ENCODE measurements around the gene TAS1R2.

TAS1R2 gene

GRCh38 chr1:18859560-18859959, at the start of gene TAS1R2:
TAS1R2 (minus strand) TSS chr1:18859660; CDS start chr1:18859660, 0 bp downstream.
- H3K9me3 ChIP-seq (replicated peaks in 1 of 11): no peaks in the 10 kb centered on the region
- no peak within 1 kb of the TSS for H3K9ac ChIP-seq
- no peak for TF ChIP-seq Cebpa-rat (IDR thresholded peaks at IDR 0.05)
- H3K4me2 ChIP-seq: no peak within 1 kb of the TSS
- H4K20me1 ChIP-seq: no peaks in the 10 kb centered on the region; a peak in 1 of 22 replicates
- H3K27ac ChIP-seq: no peak within 1 kb of the TSS
- no peak within 1 kb of the TSS for H3K4me3 ChIP-seq
- H3K36me3 ChIP-seq: no peaks in the 10 kb centered on the region
- H3K4me1 ChIP-seq: peaks cover 0 to 23% (median 11%) of the 10 kb centered on the region in 10 experiments; a peak in 11 of 20 replicates
- no peaks in the 10 kb centered on the region; a peak in 2 of 22 replicates for H3K27me3 ChIP-seq

DNA sequence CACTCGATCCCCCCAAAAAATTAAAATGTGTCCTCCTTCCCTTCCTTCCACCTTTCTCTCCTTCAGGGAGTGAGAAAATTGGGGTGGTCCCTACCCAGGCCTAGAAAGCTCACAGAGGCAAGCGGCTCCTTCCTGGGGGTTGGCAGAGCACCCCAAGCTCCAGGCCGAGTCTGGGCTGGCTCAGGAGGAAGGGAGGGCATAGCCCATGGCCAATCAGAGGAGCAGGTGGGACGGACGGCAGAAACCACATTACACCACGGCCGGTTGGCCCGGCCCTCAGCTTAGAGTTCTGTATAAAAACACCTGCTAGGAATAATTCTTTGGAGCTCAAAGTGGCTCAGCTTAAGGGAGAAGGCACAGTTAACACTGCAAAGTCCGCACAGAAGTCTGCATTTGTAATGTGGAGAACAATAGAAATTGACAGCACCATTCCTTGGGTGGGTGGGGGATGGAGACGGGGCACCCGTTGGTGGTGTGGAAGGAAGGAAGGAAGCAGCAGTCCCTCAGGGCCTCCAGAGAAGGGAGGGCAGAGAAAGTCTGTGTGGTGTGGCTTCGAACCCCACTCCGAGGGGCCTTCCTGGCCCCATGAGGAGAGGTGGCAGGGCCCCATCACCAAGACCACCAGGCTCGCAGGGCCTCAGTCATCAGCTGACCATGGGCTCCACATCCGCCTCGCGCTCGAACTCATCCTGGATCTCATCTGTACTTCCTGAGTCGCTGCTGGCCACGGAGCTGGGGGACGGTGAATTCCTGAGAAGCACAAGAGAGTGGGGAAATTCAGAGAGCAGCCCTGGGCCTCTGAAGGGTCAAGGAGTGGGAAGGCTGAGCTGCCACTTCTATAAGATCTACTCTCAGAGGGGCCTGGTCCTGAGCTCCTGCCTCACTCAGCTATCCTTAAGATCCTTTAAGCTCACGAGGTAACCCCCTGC, 48.7 kb upstream of the TAS1R2 start:
- Histone ChIP-seq H3K36me3 (peaks cover 19 to 34% (median 30%) of the 10 kb centered on the region in 11 experiments), H3K9ac (peak overlapping the region; percentile 55 to 84 (median 73); a peak in 21 of 22 replicates), H3K4me1 (peaks cover 52 to 91% (median 85%) of the 10 kb centered on the region in 10 experiments), H3K27me3 (no peaks in the 10 kb centered on the region), H3K9me3 (replicated peaks in 1 of 11) (peaks cover 9 to 18% (median 13%) of the 10 kb centered on the region in 11 experiments; a peak in 19 of 22 replicates), H4K20me1 (peaks cover 0 to 12% (median 0%) of the 10 kb centered on the region in 11 experiments; a peak in 2 of 22 replicates), H3K27ac (peak overlapping the region; percentile 60 to 92 (median 82); a peak in 21 of 22 replicates), H3K4me3 (peak overlapping the region; percentile 9 to 60 (median 48); a peak in 18 of 20 replicates), H3K4me2 (peak overlapping the region; percentile 88 to 95 (median 93))
- TF ChIP-seq Cebpa-rat (IDR thresholded peaks at IDR 0.05): no peak

DNA sequence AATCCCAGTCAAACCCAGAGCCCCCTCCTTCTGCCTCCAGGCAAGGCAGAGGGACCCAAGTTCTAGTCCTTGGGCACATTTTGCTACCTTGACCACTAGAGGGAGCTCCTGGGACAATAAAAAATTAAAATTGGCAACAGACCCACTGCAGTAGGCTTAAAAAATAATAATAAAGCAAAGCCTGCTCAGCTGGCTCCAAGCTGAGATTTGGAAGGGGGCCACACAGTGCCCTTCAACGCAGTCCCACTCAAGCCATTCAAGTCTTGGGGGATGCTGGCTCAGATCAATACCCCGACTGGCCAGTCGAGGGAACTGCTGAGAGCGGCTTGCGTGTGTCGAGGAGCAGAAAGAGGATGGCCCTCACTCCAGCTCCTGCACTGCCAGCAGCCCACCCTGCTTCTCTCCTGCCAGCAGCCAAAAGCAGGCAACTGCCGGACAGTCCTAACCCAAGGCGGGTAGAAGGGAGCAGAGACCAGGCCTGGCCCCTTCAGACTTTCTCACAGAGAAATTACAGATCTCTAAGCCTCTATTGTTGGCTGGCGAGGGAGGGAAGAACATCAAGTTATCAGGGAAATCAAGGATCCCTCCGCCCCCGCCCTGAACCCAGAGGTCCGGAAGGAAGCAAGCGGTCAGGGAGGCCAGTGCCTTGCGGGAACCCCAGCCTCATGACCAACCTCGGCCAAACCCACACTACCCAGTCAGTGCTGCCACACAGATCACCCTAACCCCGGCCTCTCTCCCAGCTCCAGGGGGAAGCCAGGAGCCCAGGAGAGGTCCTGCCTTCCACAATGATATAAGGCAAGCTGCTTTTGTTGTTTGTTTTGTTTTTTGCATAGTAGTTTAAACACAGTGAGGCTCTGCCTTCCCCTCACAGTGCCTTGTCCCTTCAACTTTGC, 47.8 kb upstream of the TAS1R2 start:
- H3K4me1 ChIP-seq: peaks cover 52 to 86% (median 80%) of the 10 kb centered on the region in 10 experiments
- peak overlapping the region; percentile 88 to 95 (median 93) for H3K4me2 ChIP-seq
- peak overlapping the region; percentile 60 to 92 (median 82); a peak in 21 of 22 replicates for H3K27ac ChIP-seq
- TF ChIP-seq Cebpa-rat (IDR thresholded peaks at IDR 0.05): no peak
- no peaks in the 10 kb centered on the region for H3K27me3 ChIP-seq
- H4K20me1 ChIP-seq: 0 out of 22 replicates have a peak, but pooled peaks cover 0 to 6% (median 0%) of the 10 kb centered on the region in 11 experiments
- H3K9me3 ChIP-seq (replicated peaks in 1 of 11): peaks cover 9 to 18% (median 13%) of the 10 kb centered on the region in 11 experiments; a peak in 19 of 22 replicates
- H3K36me3 ChIP-seq: peaks cover 19 to 32% (median 28%) of the 10 kb centered on the region in 11 experiments
- peak overlapping the region; percentile 55 to 84 (median 73); a peak in 21 of 22 replicates for H3K9ac ChIP-seq
- peak overlapping the region; percentile 9 to 60 (median 48); a peak in 19 of 20 replicates for H3K4me3 ChIP-seq

- Histone ChIP-seq H3K4me1 (peaks cover 62 to 90% (median 88%) of the 10 kb centered on the region in 10 experiments), H3K27me3 (no peaks in the 10 kb centered on the region), H3K27ac (peak overlapping the region in 10 of 11 experiments; percentile 89 to 99 (median 94); a peak in 19 of 22 replicates), H3K36me3 (peaks cover 0 to 6% (median 0%) of the 10 kb centered on the region in 11 experiments; a peak in 1 of 22 replicates), H3K4me2 (peak overlapping the region; percentile 84 to 98 (median 94)), H3K9ac (peak overlapping the region; percentile 84 to 97 (median 90)), H3K9me3 (replicated peaks in 1 of 11) (no peaks in the 10 kb centered on the region), H4K20me1 (peaks cover 0 to 17% (median 7%) of the 10 kb centered on the region in 11 experiments; a peak in 6 of 22 replicates), H3K4me3 (peak overlapping the region; percentile 75 to 95 (median 89))
- TF ChIP-seq Cebpa-rat (IDR thresholded peaks at IDR 0.05): no peak
Observed at GRCh38 chr1:18903291-18903756, 43.9 kb upstream of the TAS1R2 start.

DNA sequence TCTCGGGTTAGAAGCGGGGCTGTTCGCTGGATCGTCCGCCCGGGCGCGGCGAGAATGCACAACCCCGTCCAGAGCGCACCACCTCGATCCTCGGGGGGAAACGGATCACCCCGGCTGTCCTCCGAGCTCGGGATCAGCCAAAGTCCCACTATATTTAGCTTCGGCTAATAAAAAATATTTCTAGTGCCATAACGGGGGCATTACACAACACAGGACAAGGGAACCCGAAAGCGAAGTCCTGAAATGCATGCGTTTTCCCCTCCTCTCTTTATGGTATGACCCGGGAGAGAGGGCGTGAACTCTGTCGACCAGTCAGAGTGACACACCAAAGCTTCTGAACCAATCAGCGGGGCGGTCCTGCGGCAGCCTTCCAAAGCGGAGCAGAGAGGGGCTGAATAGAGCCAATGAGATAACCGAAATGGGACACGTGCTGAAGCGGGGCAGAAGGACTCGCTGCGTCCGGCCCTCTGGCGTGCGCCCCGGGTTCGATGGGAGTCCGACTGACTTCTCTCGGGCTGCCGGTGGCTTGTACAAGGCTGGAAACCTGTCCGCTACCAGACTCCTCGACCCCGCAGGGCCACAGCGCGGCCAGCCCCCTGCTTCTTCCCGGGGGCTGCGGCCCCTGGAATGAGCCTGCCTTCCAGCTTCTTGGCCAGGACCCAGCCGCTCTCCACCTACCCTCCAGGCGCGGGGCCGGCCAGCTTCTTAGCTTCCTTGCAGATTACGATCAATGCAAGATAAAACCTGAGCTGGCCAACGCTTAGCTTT, 43.2 kb upstream of the TAS1R2 start, which contains the start of gene ALDH4A1:
Gene ALDH4A1 (minus strand): TSS at position 33 of the 768 bp plus-strand sequence. CDS start 32 bp downstream, at position 1.
- H3K9me3 ChIP-seq (replicated peaks in 1 of 11): no peaks in the 10 kb centered on the region
- H3K4me3 ChIP-seq: peak within 1 kb of the TSS; percentile 75 to 95 (median 89)
- no peak for TF ChIP-seq Cebpa-rat (IDR thresholded peaks at IDR 0.05)
- H3K4me1 ChIP-seq: peaks cover 56 to 84% (median 81%) of the 10 kb centered on the region in 10 experiments
- peaks cover 0 to 17% (median 7%) of the 10 kb centered on the region in 11 experiments; a peak in 7 of 22 replicates for H4K20me1 ChIP-seq
- H3K4me2 ChIP-seq: peak within 1 kb of the TSS; percentile 86 to 98 (median 94)
- peak within 1 kb of the TSS; percentile 84 to 97 (median 90) for H3K9ac ChIP-seq
- H3K36me3 ChIP-seq: peaks cover 0 to 9% (median 2%) of the 10 kb centered on the region in 11 experiments; a peak in 9 of 22 replicates
- peak within 1 kb of the TSS; percentile 89 to 99 (median 95) for H3K27ac ChIP-seq
- no peaks in the 10 kb centered on the region for H3K27me3 ChIP-seq

DNA sequence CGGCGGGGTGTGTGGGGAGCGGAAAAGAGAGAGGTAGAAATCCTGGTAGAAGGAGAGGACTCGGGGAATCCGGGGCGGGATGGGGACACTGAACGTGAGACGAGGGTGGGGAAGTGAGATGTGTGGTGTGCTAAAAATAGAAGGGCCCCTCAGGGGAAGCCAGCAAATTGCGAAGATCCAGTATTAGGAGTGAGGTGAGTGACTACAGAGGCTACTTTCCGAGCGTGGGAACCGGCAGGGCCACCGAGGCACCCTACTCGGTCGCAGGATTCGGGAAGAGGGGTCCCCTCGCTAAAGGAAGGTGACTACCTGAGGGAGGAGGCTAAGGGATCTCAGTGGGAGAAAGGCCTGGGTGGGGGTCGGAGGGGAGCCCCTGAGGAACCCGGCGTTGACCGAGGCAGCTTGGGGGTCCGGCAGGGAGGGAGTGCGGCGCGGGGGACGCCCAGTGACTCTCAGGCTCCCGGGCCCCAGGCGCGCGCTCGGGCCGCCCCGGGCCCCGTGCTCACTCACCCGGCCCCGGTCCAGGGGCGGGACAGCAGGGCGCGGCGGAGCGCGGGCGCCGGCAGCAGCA, 42.6 kb upstream of the TAS1R2 start:
- Histone ChIP-seq H3K27ac (peak overlapping the region; percentile 89 to 99 (median 95)), H4K20me1 (peaks cover 0 to 17% (median 7%) of the 10 kb centered on the region in 11 experiments; a peak in 7 of 22 replicates), H3K9ac (peak overlapping the region; percentile 84 to 97 (median 90)), H3K9me3 (replicated peaks in 1 of 11) (no peaks in the 10 kb centered on the region), H3K36me3 (peaks cover 0 to 16% (median 7%) of the 10 kb centered on the region in 11 experiments; a peak in 9 of 22 replicates), H3K4me2 (peak overlapping the region; percentile 86 to 98 (median 94)), H3K4me3 (peak overlapping the region; percentile 75 to 95 (median 89)), H3K27me3 (no peaks in the 10 kb centered on the region), H3K4me1 (peaks cover 49 to 77% (median 75%) of the 10 kb centered on the region in 10 experiments)
- no peak for TF ChIP-seq Cebpa-rat (IDR thresholded peaks at IDR 0.05)

All from BLaER1 treated with 17β-estradiol and CSF1 and Interleukin-3, amounts not matched to agents 10 nM and 100 nM (cell line).